Gastroesophageal sphincter (tissue), 3 donors: ENCODE data around the gene NRF1.

Experiments used
- EP300 ChIP-seq: sonication (generic); formaldehyde crosslinking; IDR thresholded peaks from one replicate; pipeline ENCODE4 v1.6.1; 2017; ENCODE audit warnings: antibody characterized with exemption, mild to moderate bottlenecking
- POLR2AphosphoS5 ChIP-seq: sonication (generic); formaldehyde crosslinking; IDR thresholded peaks from one replicate; pipeline ENCODE4 v1.6.1; 2017; ENCODE audit warnings: antibody characterized with exemption
- TF ChIP-seq, protein P1 (sequence below), 4 experiments: fragments of 200-600 bp in 2 of 4; fragments of 450-650 bp in 2 of 4; sonication (generic) in 1 of 4; IDR thresholded peaks; one replicate each; pipeline ENCODE4 v1.5.1; 2017 to 2019; ENCODE audit warnings: antibody characterized with exemption in 4 of 4, mild to moderate bottlenecking in 2 of 4, moderate library complexity in 2 of 4

DNA sequence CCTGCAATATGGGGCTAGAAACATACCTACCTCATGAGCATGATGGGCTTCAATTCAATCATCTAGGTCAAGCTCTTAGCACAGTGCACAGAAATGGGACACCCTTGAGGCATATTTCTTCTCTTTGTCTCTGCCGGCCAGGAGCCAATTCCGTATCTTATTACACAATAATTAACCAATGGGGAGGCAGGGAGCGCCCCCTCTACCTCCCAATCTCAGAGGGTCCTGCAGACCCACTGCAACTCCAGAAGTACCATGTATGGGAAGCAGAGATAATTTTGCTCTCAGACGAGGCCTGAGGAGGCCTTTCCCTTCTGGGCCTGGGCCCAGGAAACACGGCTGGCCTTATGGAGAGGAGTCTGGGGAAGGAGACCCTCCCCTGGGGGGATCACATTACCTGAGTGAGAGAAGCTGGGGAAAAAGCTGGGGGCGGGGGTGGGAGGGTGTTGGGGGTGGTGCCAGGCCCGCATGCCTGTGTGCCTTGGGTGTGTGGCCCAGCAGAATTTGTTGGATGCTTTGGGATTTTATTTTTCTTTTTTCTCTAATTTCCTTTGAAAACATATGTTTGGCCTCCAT, 185.8 kb downstream of the NRF1 start:
- TF ChIP-seq EP300: no peak
- TF ChIP-seq, protein P1, sequence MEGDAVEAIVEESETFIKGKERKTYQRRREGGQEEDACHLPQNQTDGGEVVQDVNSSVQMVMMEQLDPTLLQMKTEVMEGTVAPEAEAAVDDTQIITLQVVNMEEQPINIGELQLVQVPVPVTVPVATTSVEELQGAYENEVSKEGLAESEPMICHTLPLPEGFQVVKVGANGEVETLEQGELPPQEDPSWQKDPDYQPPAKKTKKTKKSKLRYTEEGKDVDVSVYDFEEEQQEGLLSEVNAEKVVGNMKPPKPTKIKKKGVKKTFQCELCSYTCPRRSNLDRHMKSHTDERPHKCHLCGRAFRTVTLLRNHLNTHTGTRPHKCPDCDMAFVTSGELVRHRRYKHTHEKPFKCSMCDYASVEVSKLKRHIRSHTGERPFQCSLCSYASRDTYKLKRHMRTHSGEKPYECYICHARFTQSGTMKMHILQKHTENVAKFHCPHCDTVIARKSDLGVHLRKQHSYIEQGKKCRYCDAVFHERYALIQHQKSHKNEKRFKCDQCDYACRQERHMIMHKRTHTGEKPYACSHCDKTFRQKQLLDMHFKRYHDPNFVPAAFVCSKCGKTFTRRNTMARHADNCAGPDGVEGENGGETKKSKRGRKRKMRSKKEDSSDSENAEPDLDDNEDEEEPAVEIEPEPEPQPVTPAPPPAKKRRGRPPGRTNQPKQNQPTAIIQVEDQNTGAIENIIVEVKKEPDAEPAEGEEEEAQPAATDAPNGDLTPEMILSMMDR (IDR thresholded peaks at IDR 0.05): no peak
- no peak for TF ChIP-seq POLR2AphosphoS5
